Measurements from ENCODE around the gene EML6. TPM values are rescaled to one million over a fixed set of nuclear protein-coding genes. Genes with fewer than 3 reads are reported as not detected.

Gene EML6
- total RNA-seq, 2 experiments from 2014 or later: 0.95 to 1.8 TPM

- H3K4me1 Mint-ChIP-seq: peaks cover 28% of the 10 kb centered on the region
- H3K36me3 Mint-ChIP-seq (ENCODE audit: low read depth): peaks cover 14% of the 10 kb centered on the region
- CTCF ChIA-PET: no interaction called here
- no peak for DNase-seq
- H3K4me3 Mint-ChIP-seq: no peak overlapping the region
- no peak overlapping the region for H3K27ac Mint-ChIP-seq
- H3K9me3 Mint-ChIP-seq: no peaks in the 10 kb centered on the region
- POLR2A ChIA-PET: interaction anchor here (1.9 kb wide), 1 partner anchor 86 kb away, joined by 7 read pairs; the partner anchor contains the start of gene RTN4
- H3K27me3 Mint-ChIP-seq: no peaks in the 10 kb centered on the region
Observed at GRCh38 chr2:54964271-54964670, 240.8 kb downstream of the EML6 start.

- ChIA-PET CTCF (no interaction called here), POLR2A (interaction anchor here (1.9 kb wide), 1 partner anchor 85 kb away, joined by 7 read pairs; the partner anchor contains the start of gene RTN4)
- H3K36me3 Mint-ChIP-seq (ENCODE audit: low read depth): peaks cover 19% of the 10 kb centered on the region
- no peaks in the 10 kb centered on the region for H3K9me3 Mint-ChIP-seq
- no peaks in the 10 kb centered on the region for H3K27me3 Mint-ChIP-seq
- peaks cover 28% of the 10 kb centered on the region for H3K4me1 Mint-ChIP-seq
- H3K4me3 Mint-ChIP-seq: no peak overlapping the region
- no peak overlapping the region for H3K27ac Mint-ChIP-seq
- no peak for DNase-seq
Observed at GRCh38 chr2:54964816-54965215, 241.4 kb downstream of the EML6 start.

- no peak overlapping the region for H3K4me3 Mint-ChIP-seq
- no peaks in the 10 kb centered on the region for H3K27me3 Mint-ChIP-seq
- POLR2A ChIA-PET: interaction anchor here (1.9 kb wide), 1 partner anchor 85 kb away, joined by 7 read pairs; the partner anchor contains the start of gene RTN4
- H3K4me1 Mint-ChIP-seq: peaks cover 28% of the 10 kb centered on the region
- DNase-seq: no peak
- H3K36me3 Mint-ChIP-seq (ENCODE audit: low read depth): peaks cover 25% of the 10 kb centered on the region
- H3K9me3 Mint-ChIP-seq: no peaks in the 10 kb centered on the region
- H3K27ac Mint-ChIP-seq: peak overlapping the region; percentile 44
- CTCF ChIA-PET: no interaction called here
Observed at GRCh38 chr2:54965425-54965824, 242.0 kb downstream of the EML6 start.

- no peak overlapping the region for H3K27ac Mint-ChIP-seq
- H3K4me1 Mint-ChIP-seq: peaks cover 28% of the 10 kb centered on the region
- H3K4me3 Mint-ChIP-seq: no peak overlapping the region
- ChIA-PET CTCF (no interaction called here), POLR2A (interaction anchor here (1.9 kb wide), 1 partner anchor 84 kb away, joined by 7 read pairs; the partner anchor contains the start of gene RTN4)
- H3K9me3 Mint-ChIP-seq: no peaks in the 10 kb centered on the region
- no peak for DNase-seq
- H3K36me3 Mint-ChIP-seq (ENCODE audit: low read depth): peaks cover 31% of the 10 kb centered on the region
- H3K27me3 Mint-ChIP-seq: no peaks in the 10 kb centered on the region
Observed at GRCh38 chr2:54966165-54966832, 242.8 kb downstream of the EML6 start.

GRCh38 chr2:54966837-54967236 is 243.4 kb downstream of the EML6 start:
- H3K9me3 Mint-ChIP-seq: no peaks in the 10 kb centered on the region
- no peak overlapping the region for H3K4me3 Mint-ChIP-seq
- no peak for DNase-seq
- H3K36me3 Mint-ChIP-seq (ENCODE audit: low read depth): peaks cover 35% of the 10 kb centered on the region
- H3K27ac Mint-ChIP-seq: no peak overlapping the region
- peaks cover 28% of the 10 kb centered on the region for H3K4me1 Mint-ChIP-seq
- H3K27me3 Mint-ChIP-seq: no peaks in the 10 kb centered on the region
- CTCF ChIA-PET: no interaction called here
- POLR2A ChIA-PET: no interaction called here

- H3K9me3 Mint-ChIP-seq: no peaks in the 10 kb centered on the region
- peaks cover 35% of the 10 kb centered on the region for H3K36me3 Mint-ChIP-seq (ENCODE audit: low read depth)
- no peak overlapping the region for H3K27ac Mint-ChIP-seq
- ChIA-PET POLR2A (no interaction called here), CTCF (no interaction called here)
- H3K27me3 Mint-ChIP-seq: no peaks in the 10 kb centered on the region
- DNase-seq: no peak
- H3K4me3 Mint-ChIP-seq: no peak overlapping the region
- H3K4me1 Mint-ChIP-seq: peaks cover 28% of the 10 kb centered on the region
Observed at GRCh38 chr2:54967269-54967668, 243.8 kb downstream of the EML6 start.

GRCh38 chr2:54967759-54968365 is 244.4 kb downstream of the EML6 start:
- Mint-ChIP-seq H3K27me3 (no peaks in the 10 kb centered on the region), H3K36me3 (ENCODE audit: low read depth) (peaks cover 38% of the 10 kb centered on the region), H3K27ac (no peak overlapping the region), H3K4me1 (peaks cover 28% of the 10 kb centered on the region), H3K9me3 (no peaks in the 10 kb centered on the region), H3K4me3 (no peak overlapping the region)
- no peak for DNase-seq
- CTCF ChIA-PET: no interaction called here
- POLR2A ChIA-PET: no interaction called here

GRCh38 chr2:54968561-54969218 is 245.2 kb downstream of the EML6 start:
- no peak for DNase-seq
- Mint-ChIP-seq H3K27ac (no peak overlapping the region), H3K4me3 (no peak overlapping the region), H3K36me3 (ENCODE audit: low read depth) (peaks cover 46% of the 10 kb centered on the region), H3K9me3 (no peaks in the 10 kb centered on the region), H3K27me3 (no peaks in the 10 kb centered on the region), H3K4me1 (peaks cover 28% of the 10 kb centered on the region)
- ChIA-PET POLR2A (no interaction called here), CTCF (no interaction called here)

- Mint-ChIP-seq H3K9me3 (no peaks in the 10 kb centered on the region), H3K27ac (no peak overlapping the region), H3K4me3 (no peak overlapping the region), H3K27me3 (no peaks in the 10 kb centered on the region), H3K4me1 (peaks cover 25% of the 10 kb centered on the region), H3K36me3 (ENCODE audit: low read depth) (peaks cover 46% of the 10 kb centered on the region)
- ChIA-PET CTCF (no interaction called here), POLR2A (interaction anchor here (1.0 to 1.2 kb wide), 2 partner anchors 9 to 62 kb away, joined by 3 read pairs; no protein-coding TSS in a partner anchor)
- no peak for DNase-seq
Observed at GRCh38 chr2:54969295-54969939, 246.0 kb downstream of the EML6 start.

GRCh38 chr2:54969940-54970338 is 246.5 kb downstream of the EML6 start:
- POLR2A ChIA-PET: interaction anchor here (1.0 to 1.2 kb wide), 2 partner anchors 9 to 63 kb away, joined by 3 read pairs; no protein-coding TSS in a partner anchor
- CTCF ChIA-PET: no interaction called here
- Mint-ChIP-seq H3K4me1 (peaks cover 20% of the 10 kb centered on the region), H3K9me3 (no peaks in the 10 kb centered on the region), H3K36me3 (ENCODE audit: low read depth) (peaks cover 46% of the 10 kb centered on the region), H3K27me3 (no peaks in the 10 kb centered on the region), H3K27ac (no peak overlapping the region), H3K4me3 (no peak overlapping the region)
- no peak for DNase-seq

GRCh38 chr2:54975175-54975574 is 251.7 kb downstream of the EML6 start:
- CTCF ChIA-PET: no interaction called here

GRCh38 chr2:54975598-54976492 is 252.4 kb downstream of the EML6 start:
- no peaks in the 10 kb centered on the region for H3K9me3 Mint-ChIP-seq
- POLR2A ChIA-PET: no interaction called here
- peaks cover 33% of the 10 kb centered on the region for H3K36me3 Mint-ChIP-seq (ENCODE audit: low read depth)
- no peak overlapping the region for H3K27ac Mint-ChIP-seq
- CTCF ChIA-PET: no interaction called here
- DNase-seq: no peak
- no peaks in the 10 kb centered on the region for H3K27me3 Mint-ChIP-seq
- H3K4me1 Mint-ChIP-seq: peaks cover 17% of the 10 kb centered on the region
- no peak overlapping the region for H3K4me3 Mint-ChIP-seq

More at GRCh38 chr2:54975175-54975574, 251.7 kb downstream of the EML6 start:
- Mint-ChIP-seq H3K27ac (no peak overlapping the region), H3K4me1 (peaks cover 17% of the 10 kb centered on the region), H3K36me3 (ENCODE audit: low read depth) (peaks cover 35% of the 10 kb centered on the region), H3K9me3 (no peaks in the 10 kb centered on the region), H3K27me3 (no peaks in the 10 kb centered on the region), H3K4me3 (no peak overlapping the region)
- no peak for DNase-seq
- POLR2A ChIA-PET: no interaction called here
